ENCODE measurements around the gene CFLAR.

GRCh38 chr2:201156036-201156435 lies 40.1 kb downstream of the CFLAR start:
- TF ChIP-seq CTCF (IDR thresholded peaks at IDR 0.05) (no peak), POLR2AphosphoS5 (IDR thresholded peaks at IDR 0.05) (no peak), POLR2A (IDR thresholded peaks at IDR 0.05) (no peak)

Measured in prostate gland (tissue), 2 donors.